ENCODE data around the gene EML6. TPM values are rescaled to one million over a fixed set of nuclear protein-coding genes. Genes with fewer than 3 reads are reported as not detected.

Gene EML6
- total and polyA plus RNA-seq, 10 of the 15 experiments (the other 5 are each of a cell fraction or from before 2014, with no cell fraction given), result 0.09 to 0.67 (median 0.21) TPM

DNA sequence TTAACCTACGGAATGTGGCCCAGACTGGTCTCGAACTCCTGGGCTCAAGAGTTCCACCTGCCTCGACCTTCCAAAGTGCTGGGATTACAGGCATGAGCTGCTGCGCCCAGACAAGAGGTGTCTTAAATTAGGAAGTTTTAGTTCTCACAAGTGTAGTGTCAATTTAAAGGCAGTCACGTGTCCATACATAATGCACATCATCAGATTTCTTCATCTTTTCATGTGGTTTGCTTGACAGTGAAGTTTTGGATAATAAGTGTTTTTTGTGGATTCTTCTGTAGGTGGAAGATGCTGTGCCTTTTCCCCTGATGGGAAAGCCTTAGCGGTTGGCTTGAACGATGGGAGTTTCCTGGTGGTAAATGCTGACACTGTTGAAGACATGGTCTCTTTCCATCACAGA is 179.3 kb downstream of the EML6 start:
- Histone ChIP-seq H3K9me3 (replicated peaks; ENCODE audit: control insufficient read depth, insufficient read depth, low read length) (no peaks in the 10 kb centered on the region), H3K4me2 (ENCODE audit: control insufficient read depth, insufficient read depth) (no peak overlapping the region), H3K36me3 (ENCODE audit: control insufficient read depth in 2 of 2, insufficient read depth in 2 of 2, low read length in 1 of 2) (no peaks in the 10 kb centered on the region), H2AFZ (ENCODE audit: control insufficient read depth, low read depth, low read length) (no peak overlapping the region), H3K27ac (ENCODE audit: control insufficient read depth, insufficient read depth) (no peak overlapping the region), H4K20me1 (ENCODE audit: control insufficient read depth, insufficient read depth) (no peaks in the 10 kb centered on the region), H3K79me2 (ENCODE audit: control insufficient read depth, insufficient read depth, low read length) (no peaks in the 10 kb centered on the region), H3K4me3 (no peak overlapping the region), H3K27me3 (replicated peaks in 1 of 2; ENCODE audit: control insufficient read depth in 2 of 2, insufficient read depth in 2 of 2, low read length in 1 of 2) (no peaks in the 10 kb centered on the region), H3K4me1 (ENCODE audit: control insufficient read depth, insufficient read depth, low read length) (no peaks in the 10 kb centered on the region), H3K9ac (ENCODE audit: control insufficient read depth, insufficient read depth, low read length) (no peak overlapping the region)
- DNase-seq (ENCODE audit: low read depth, low spot score) (no peak), FAIRE-seq (no peak), ATAC-seq (no peak)
- in situ Hi-C loops (cut with MboI), result loop anchor here (5.0 kb wide), 1 partner anchor 265 kb away; no protein-coding TSS in a partner anchor
- CTCF ChIA-PET, result interaction anchor here (5.1 to 7.7 kb wide), 2 partner anchors 111 to 271 kb away, joined by 125 to 256 read pairs; no protein-coding TSS in a partner anchor
- intact Hi-C loops (cut with micrococcal nuclease; ENCODE audit: unreplicated experiment), result no loop called here
- BruUV-seq (replicated peaks), result no TSS peak
- RAD21 ChIA-PET (ENCODE audit: unreplicated experiment), result no interaction called here
- POLR2A ChIA-PET, result no interaction called here
- WGBS (ENCODE audit: insufficient coverage, insufficient replicate concordance, low lambda C conversion rate, missing lambda C conversion rate), result 57% methylated on average over 7 of the region's 7 CpGs
- SMC1A ChIA-PET (ENCODE audit: uncharacterized antibody, unreplicated experiment), result interaction anchor here (0.7 to 1.1 kb wide), 2 partner anchors 273 to 275 kb away, joined by 3 read pairs; no protein-coding TSS in a partner anchor
- no peak for TF ChIP-seq HDAC2 (IDR thresholded peaks at IDR 0.05)
- no peak for TF ChIP-seq CREB1 (IDR thresholded peaks at IDR 0.05; ENCODE audit: low read depth)
- TF ChIP-seq CBX3 (IDR thresholded peaks at IDR 0.05; ENCODE audit: borderline replicate concordance, low read depth), result no peak
- no peak for TF ChIP-seq TCF7 (IDR thresholded peaks at IDR 0.05; ENCODE audit: borderline replicate concordance)
- TF ChIP-seq, protein P1, sequence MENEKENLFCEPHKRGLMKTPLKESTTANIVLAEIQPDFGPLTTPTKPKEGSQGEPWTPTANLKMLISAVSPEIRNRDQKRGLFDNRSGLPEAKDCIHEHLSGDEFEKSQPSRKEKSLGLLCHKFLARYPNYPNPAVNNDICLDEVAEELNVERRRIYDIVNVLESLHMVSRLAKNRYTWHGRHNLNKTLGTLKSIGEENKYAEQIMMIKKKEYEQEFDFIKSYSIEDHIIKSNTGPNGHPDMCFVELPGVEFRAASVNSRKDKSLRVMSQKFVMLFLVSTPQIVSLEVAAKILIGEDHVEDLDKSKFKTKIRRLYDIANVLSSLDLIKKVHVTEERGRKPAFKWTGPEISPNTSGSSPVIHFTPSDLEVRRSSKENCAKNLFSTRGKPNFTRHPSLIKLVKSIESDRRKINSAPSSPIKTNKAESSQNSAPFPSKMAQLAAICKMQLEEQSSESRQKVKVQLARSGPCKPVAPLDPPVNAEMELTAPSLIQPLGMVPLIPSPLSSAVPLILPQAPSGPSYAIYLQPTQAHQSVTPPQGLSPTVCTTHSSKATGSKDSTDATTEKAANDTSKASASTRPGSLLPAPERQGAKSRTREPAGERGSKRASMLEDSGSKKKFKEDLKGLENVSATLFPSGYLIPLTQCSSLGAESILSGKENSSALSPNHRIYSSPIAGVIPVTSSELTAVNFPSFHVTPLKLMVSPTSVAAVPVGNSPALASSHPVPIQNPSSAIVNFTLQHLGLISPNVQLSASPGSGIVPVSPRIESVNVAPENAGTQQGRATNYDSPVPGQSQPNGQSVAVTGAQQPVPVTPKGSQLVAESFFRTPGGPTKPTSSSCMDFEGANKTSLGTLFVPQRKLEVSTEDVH (IDR thresholded peaks at IDR 0.05; ENCODE audit: low read depth, partially characterized antibody), result no peak
- TF ChIP-seq, protein P2, sequence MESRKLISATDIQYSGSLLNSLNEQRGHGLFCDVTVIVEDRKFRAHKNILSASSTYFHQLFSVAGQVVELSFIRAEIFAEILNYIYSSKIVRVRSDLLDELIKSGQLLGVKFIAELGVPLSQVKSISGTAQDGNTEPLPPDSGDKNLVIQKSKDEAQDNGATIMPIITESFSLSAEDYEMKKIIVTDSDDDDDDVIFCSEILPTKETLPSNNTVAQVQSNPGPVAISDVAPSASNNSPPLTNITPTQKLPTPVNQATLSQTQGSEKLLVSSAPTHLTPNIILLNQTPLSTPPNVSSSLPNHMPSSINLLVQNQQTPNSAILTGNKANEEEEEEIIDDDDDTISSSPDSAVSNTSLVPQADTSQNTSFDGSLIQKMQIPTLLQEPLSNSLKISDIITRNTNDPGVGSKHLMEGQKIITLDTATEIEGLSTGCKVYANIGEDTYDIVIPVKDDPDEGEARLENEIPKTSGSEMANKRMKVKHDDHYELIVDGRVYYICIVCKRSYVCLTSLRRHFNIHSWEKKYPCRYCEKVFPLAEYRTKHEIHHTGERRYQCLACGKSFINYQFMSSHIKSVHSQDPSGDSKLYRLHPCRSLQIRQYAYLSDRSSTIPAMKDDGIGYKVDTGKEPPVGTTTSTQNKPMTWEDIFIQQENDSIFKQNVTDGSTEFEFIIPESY (IDR thresholded peaks at IDR 0.05), result no peak
- no peak for TF ChIP-seq CEBPB (IDR thresholded peaks at IDR 0.05; ENCODE audit: borderline replicate concordance in 1 of 2, low read depth in 2 of 2, low read length in 2 of 2)
- TF ChIP-seq SUZ12 (IDR thresholded peaks at IDR 0.05; ENCODE audit: unreplicated experiment), result no peak
- no peak for TF ChIP-seq TBL1XR1 (IDR thresholded peaks at IDR 0.05; ENCODE audit: low read depth, low read length)
- no peak for TF ChIP-seq POLR2A (IDR thresholded peaks at IDR 0.05; ENCODE audit: low read depth, low read length)
- TF ChIP-seq, protein P3, sequence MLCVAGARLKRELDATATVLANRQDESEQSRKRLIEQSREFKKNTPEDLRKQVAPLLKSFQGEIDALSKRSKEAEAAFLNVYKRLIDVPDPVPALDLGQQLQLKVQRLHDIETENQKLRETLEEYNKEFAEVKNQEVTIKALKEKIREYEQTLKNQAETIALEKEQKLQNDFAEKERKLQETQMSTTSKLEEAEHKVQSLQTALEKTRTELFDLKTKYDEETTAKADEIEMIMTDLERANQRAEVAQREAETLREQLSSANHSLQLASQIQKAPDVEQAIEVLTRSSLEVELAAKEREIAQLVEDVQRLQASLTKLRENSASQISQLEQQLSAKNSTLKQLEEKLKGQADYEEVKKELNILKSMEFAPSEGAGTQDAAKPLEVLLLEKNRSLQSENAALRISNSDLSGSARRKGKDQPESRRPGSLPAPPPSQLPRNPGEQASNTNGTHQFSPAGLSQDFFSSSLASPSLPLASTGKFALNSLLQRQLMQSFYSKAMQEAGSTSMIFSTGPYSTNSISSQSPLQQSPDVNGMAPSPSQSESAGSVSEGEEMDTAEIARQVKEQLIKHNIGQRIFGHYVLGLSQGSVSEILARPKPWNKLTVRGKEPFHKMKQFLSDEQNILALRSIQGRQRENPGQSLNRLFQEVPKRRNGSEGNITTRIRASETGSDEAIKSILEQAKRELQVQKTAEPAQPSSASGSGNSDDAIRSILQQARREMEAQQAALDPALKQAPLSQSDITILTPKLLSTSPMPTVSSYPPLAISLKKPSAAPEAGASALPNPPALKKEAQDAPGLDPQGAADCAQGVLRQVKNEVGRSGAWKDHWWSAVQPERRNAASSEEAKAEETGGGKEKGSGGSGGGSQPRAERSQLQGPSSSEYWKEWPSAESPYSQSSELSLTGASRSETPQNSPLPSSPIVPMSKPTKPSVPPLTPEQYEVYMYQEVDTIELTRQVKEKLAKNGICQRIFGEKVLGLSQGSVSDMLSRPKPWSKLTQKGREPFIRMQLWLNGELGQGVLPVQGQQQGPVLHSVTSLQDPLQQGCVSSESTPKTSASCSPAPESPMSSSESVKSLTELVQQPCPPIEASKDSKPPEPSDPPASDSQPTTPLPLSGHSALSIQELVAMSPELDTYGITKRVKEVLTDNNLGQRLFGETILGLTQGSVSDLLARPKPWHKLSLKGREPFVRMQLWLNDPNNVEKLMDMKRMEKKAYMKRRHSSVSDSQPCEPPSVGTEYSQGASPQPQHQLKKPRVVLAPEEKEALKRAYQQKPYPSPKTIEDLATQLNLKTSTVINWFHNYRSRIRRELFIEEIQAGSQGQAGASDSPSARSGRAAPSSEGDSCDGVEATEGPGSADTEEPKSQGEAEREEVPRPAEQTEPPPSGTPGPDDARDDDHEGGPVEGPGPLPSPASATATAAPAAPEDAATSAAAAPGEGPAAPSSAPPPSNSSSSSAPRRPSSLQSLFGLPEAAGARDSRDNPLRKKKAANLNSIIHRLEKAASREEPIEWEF (IDR thresholded peaks at IDR 0.05; ENCODE audit: insufficient replicate concordance, low read depth, low read length), result no peak

Data from GM12878 (cell line).